ENCODE results near the gene CST3. TPM values are rescaled to one million over a fixed set of nuclear protein-coding genes. Genes with fewer than 3 reads are reported as not detected.

The CST3 gene
- total and polyA plus RNA-seq, 2 donors (not counting 1 experiment from before 2014, with no cell fraction given): 1.2 to 16.9 TPM

- no peak overlapping the region for H3K27ac Mint-ChIP-seq
- Histone ChIP-seq H3K27ac (ENCODE audit: low read length in 2 of 2) (no peak overlapping the region), H3K4me2 (replicated peaks; ENCODE audit: low read depth, low read length, poor library complexity, severe bottlenecking) (no peak overlapping the region), H3K79me2 (ENCODE audit: control insufficient read depth, insufficient read depth, low read length) (no peaks in the 10 kb centered on the region), H3K9me3 (ENCODE audit: control extremely low read depth in 1 of 3, control insufficient read depth in 2 of 3, insufficient read depth in 1 of 3, low read length in 2 of 3) (no peaks in the 10 kb centered on the region), H3K36me3 (replicated peaks in 1 of 2; ENCODE audit: control extremely low read depth in 1 of 2, control insufficient read depth in 1 of 2, extremely low read depth in 1 of 2, insufficient read depth in 2 of 2, low read length in 1 of 2) (no peaks in the 10 kb centered on the region), H3K4me3 (ENCODE audit: control extremely low read depth in 1 of 5, extremely low read depth in 1 of 5, insufficient read depth in 1 of 5, low read depth in 2 of 5, low read length in 4 of 5) (no peak overlapping the region), H3K27me3 (replicated peaks in 1 of 4; ENCODE audit: control extremely low read depth in 1 of 4, control insufficient read depth in 3 of 4, insufficient read depth in 4 of 4, low read length in 3 of 4) (no peaks in the 10 kb centered on the region), H3K4me1 (ENCODE audit: control insufficient read depth in 2 of 2, insufficient read depth in 2 of 2, low read length in 2 of 2) (no peaks in the 10 kb centered on the region), H2AFZ (ENCODE audit: insufficient read depth, low read depth, low read length, poor library complexity, severe bottlenecking) (no peak overlapping the region), H3K9ac (ENCODE audit: low read length) (no peak overlapping the region), H4K20me1 (ENCODE audit: control insufficient read depth, insufficient read depth, low read length, poor library complexity, severe bottlenecking) (no peaks in the 10 kb centered on the region)
- TF ChIP-seq CTCF (IDR thresholded peaks at IDR 0.05): no peak
- TF ChIP-seq EZH2 (IDR thresholded peaks at IDR 0.05; ENCODE audit: borderline replicate concordance, insufficient read depth, low read depth, low read length, poor library complexity, severe bottlenecking): no peak
- DNase-seq: no peak
- no peak overlapping the region for H3K4me3 Mint-ChIP-seq
- H3K4me1 Mint-ChIP-seq: no peaks in the 10 kb centered on the region
- peaks cover 9% of the 10 kb centered on the region for H3K27me3 Mint-ChIP-seq
- ChIA-PET CTCF (no interaction called here), POLR2A (no interaction called here)
- ATAC-seq (ENCODE audit: low read depth): no peak
- intact Hi-C loops (cut with micrococcal nuclease): no loop called here
- WGBS (ENCODE audit: insufficient coverage): 95% methylated on average over 5 of the region's 7 CpGs
- no peaks in the 10 kb centered on the region for H3K9me3 Mint-ChIP-seq (ENCODE audit: insufficient read depth)
Observed at GRCh38 chr20:23679133-23680092, 41.7 kb upstream of the CST3 start.

DNA sequence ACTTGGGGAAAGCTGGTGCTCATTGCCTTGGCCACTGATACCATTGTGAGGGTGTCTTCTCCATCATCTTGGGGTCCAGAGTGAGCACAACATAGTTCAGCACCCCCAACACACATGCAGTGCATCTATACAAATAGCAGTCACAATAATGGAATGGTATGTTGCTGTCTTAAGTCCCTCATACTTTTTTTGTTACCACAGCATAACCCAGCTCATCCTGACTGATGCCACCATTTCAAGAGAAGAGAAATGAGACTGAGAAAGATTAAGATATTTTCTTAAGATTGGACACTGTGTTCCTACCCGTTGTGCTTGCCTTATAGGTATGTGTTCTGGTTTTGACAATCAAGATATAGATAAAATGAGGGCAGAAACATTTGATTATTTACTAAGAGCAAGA lies 35.5 kb upstream of the CST3 start:
- intact Hi-C loops (cut with micrococcal nuclease): no loop called here
- ATAC-seq (ENCODE audit: low read depth) (no peak), DNase-seq (no peak)
- Histone ChIP-seq H2AFZ (ENCODE audit: insufficient read depth, low read depth, low read length, poor library complexity, severe bottlenecking) (no peak overlapping the region), H3K27ac (ENCODE audit: low read length in 2 of 2) (no peak overlapping the region), H4K20me1 (ENCODE audit: control insufficient read depth, insufficient read depth, low read length, poor library complexity, severe bottlenecking) (no peaks in the 10 kb centered on the region), H3K4me1 (ENCODE audit: control insufficient read depth in 2 of 2, insufficient read depth in 2 of 2, low read length in 2 of 2) (no peaks in the 10 kb centered on the region), H3K9me3 (ENCODE audit: control extremely low read depth in 1 of 3, control insufficient read depth in 2 of 3, insufficient read depth in 1 of 3, low read length in 2 of 3) (no peaks in the 10 kb centered on the region), H3K4me3 (ENCODE audit: control extremely low read depth in 1 of 5, extremely low read depth in 1 of 5, insufficient read depth in 1 of 5, low read depth in 2 of 5, low read length in 4 of 5) (no peak overlapping the region), H3K36me3 (replicated peaks in 1 of 2; ENCODE audit: control extremely low read depth in 1 of 2, control insufficient read depth in 1 of 2, extremely low read depth in 1 of 2, insufficient read depth in 2 of 2, low read length in 1 of 2) (no peaks in the 10 kb centered on the region), H3K27me3 (replicated peaks in 1 of 4; ENCODE audit: control extremely low read depth in 1 of 4, control insufficient read depth in 3 of 4, insufficient read depth in 4 of 4, low read length in 3 of 4) (no peaks in the 10 kb centered on the region), H3K9ac (ENCODE audit: low read length) (no peak overlapping the region), H3K4me2 (replicated peaks; ENCODE audit: low read depth, low read length, poor library complexity, severe bottlenecking) (no peak overlapping the region), H3K79me2 (ENCODE audit: control insufficient read depth, insufficient read depth, low read length) (no peaks in the 10 kb centered on the region)
- H3K9me3 Mint-ChIP-seq (ENCODE audit: insufficient read depth): no peaks in the 10 kb centered on the region
- TF ChIP-seq CTCF (IDR thresholded peaks at IDR 0.05) (no peak), EZH2 (IDR thresholded peaks at IDR 0.05; ENCODE audit: borderline replicate concordance, insufficient read depth, low read depth, low read length, poor library complexity, severe bottlenecking) (no peak)
- no peak overlapping the region for H3K4me3 Mint-ChIP-seq
- ChIA-PET CTCF (no interaction called here), POLR2A (no interaction called here)
- no peak overlapping the region for H3K27ac Mint-ChIP-seq
- no peaks in the 10 kb centered on the region for H3K27me3 Mint-ChIP-seq
- H3K4me1 Mint-ChIP-seq: no peaks in the 10 kb centered on the region
- 86% methylated on average over 1 of the region's 1 CpG for WGBS (ENCODE audit: insufficient coverage)

Measured in B cell (primary cell).